ENCODE data around the gene OTC.

Gene OTC

GRCh38 chrX:38407126-38407525 is 54.7 kb downstream of the OTC start:
- Histone ChIP-seq H3K36me3 (ENCODE audit: control insufficient read depth, insufficient read depth, low read length, severe bottlenecking) (no peaks in the 10 kb centered on the region), H3K4me3 (ENCODE audit: low read length) (no peak overlapping the region), H3K9ac (ENCODE audit: low read length) (no peak overlapping the region), H3K27me3 (replicated peaks; ENCODE audit: control insufficient read depth, insufficient read depth, low read length) (peaks cover 14% of the 10 kb centered on the region), H3K9me3 (ENCODE audit: control insufficient read depth, low read length) (no peaks in the 10 kb centered on the region), H3K4me1 (ENCODE audit: control insufficient read depth, insufficient read depth, low read length) (no peaks in the 10 kb centered on the region)
- no peak for DNase-seq (ENCODE audit: low read depth)

GRCh38 chrX:38409289-38409688 is 56.9 kb downstream of the OTC start:
- DNase-seq (ENCODE audit: low read depth): no peak
- H3K4me1 ChIP-seq (ENCODE audit: control insufficient read depth, insufficient read depth, low read length): no peaks in the 10 kb centered on the region
- H3K36me3 ChIP-seq (ENCODE audit: control insufficient read depth, insufficient read depth, low read length, severe bottlenecking): no peaks in the 10 kb centered on the region
- H3K27me3 ChIP-seq (replicated peaks; ENCODE audit: control insufficient read depth, insufficient read depth, low read length): peaks cover 17% of the 10 kb centered on the region
- no peak overlapping the region for H3K4me3 ChIP-seq (ENCODE audit: low read length)
- H3K9me3 ChIP-seq (ENCODE audit: control insufficient read depth, low read length): no peaks in the 10 kb centered on the region
- H3K9ac ChIP-seq (ENCODE audit: low read length): no peak overlapping the region

DNA sequence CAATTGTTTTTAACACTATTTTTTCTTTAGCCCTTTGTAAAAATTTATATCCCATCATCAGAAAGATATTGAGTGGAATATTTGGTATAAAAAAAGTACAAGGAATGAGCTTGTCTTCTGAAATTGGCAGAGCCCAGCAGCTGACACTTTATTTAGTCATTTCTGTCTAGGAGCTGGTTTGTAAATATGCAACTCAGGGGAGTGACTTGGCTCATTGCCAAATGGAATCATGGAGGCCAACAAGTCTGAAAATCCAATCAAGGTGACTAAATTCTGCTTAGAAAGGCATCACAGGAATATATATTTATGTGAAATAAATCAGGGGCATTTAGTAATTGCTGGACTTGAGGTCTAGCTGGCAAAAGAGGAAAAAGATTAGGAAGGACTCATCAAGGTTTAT is 74.4 kb downstream of the OTC start:
- Histone ChIP-seq H3K27me3 (replicated peaks; ENCODE audit: control insufficient read depth, insufficient read depth, low read length) (peaks cover 31% of the 10 kb centered on the region), H3K36me3 (ENCODE audit: control insufficient read depth, insufficient read depth, low read length, severe bottlenecking) (no peaks in the 10 kb centered on the region), H3K4me3 (ENCODE audit: low read length) (no peak overlapping the region), H3K9ac (ENCODE audit: low read length) (no peak overlapping the region), H3K4me1 (ENCODE audit: control insufficient read depth, insufficient read depth, low read length) (no peaks in the 10 kb centered on the region), H3K9me3 (ENCODE audit: control insufficient read depth, low read length) (no peaks in the 10 kb centered on the region)
- DNase-seq (ENCODE audit: low read depth): no peak

GRCh38 chrX:38431525-38431924 is 79.1 kb downstream of the OTC start:
- Histone ChIP-seq H3K4me1 (ENCODE audit: control insufficient read depth, insufficient read depth, low read length) (no peaks in the 10 kb centered on the region), H3K4me3 (ENCODE audit: low read length) (no peak overlapping the region), H3K9me3 (ENCODE audit: control insufficient read depth, low read length) (peaks cover 4% of the 10 kb centered on the region), H3K36me3 (ENCODE audit: control insufficient read depth, insufficient read depth, low read length, severe bottlenecking) (no peaks in the 10 kb centered on the region), H3K9ac (ENCODE audit: low read length) (no peak overlapping the region), H3K27me3 (replicated peaks; ENCODE audit: control insufficient read depth, insufficient read depth, low read length) (peaks cover 40% of the 10 kb centered on the region)
- no peak for DNase-seq (ENCODE audit: low read depth)

DNA sequence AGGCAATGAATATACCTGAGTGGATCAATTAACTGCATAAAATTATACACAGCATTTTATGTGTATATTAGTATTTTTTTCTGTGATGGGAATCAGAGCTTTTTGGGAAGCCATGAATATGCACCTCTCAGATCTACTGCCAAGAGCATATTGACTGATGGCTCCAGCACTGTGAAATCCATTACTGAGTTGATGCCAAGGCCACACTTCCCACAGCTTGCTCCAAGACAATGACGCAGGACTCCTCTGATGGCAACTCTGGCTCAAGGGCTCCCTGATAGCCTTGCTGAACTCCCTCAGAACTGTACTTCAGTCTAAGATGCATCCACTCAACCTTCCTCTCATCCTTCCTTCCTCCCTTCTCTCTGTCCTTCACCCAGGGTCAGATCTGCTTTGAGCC is 82.7 kb downstream of the OTC start:
- no peaks in the 10 kb centered on the region for H3K36me3 ChIP-seq (ENCODE audit: control insufficient read depth, insufficient read depth, low read length, severe bottlenecking)
- H3K4me3 ChIP-seq (ENCODE audit: low read length): no peak overlapping the region
- DNase-seq (ENCODE audit: low read depth): no peak
- no peaks in the 10 kb centered on the region for H3K4me1 ChIP-seq (ENCODE audit: control insufficient read depth, insufficient read depth, low read length)
- H3K9me3 ChIP-seq (ENCODE audit: control insufficient read depth, low read length): peaks cover 4% of the 10 kb centered on the region
- peaks cover 47% of the 10 kb centered on the region for H3K27me3 ChIP-seq (replicated peaks; ENCODE audit: control insufficient read depth, insufficient read depth, low read length)
- no peak overlapping the region for H3K9ac ChIP-seq (ENCODE audit: low read length)

DNA sequence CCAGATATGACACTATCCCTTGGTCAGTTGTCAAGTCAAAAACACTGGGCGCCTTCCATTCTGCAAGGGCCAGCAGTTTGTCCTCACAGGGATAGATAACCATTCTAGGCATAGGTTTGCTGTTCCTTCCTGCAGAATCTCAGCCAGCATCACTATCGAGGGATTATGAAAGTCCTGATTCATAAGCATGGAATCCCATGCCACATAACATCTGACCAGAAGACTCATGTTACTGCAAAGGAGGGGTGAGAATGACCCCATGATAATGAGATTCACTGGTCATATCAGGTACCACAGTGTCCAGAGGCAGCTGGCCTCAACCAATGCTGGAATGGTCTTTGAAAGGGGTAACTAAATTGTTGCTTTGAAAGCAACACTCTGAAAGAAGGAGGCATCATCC is 84.7 kb downstream of the OTC start:
- peaks cover 28% of the 10 kb centered on the region for H3K27me3 ChIP-seq (replicated peaks; ENCODE audit: control insufficient read depth, insufficient read depth, low read length)
- no peaks in the 10 kb centered on the region for H3K36me3 ChIP-seq (ENCODE audit: control insufficient read depth, insufficient read depth, low read length, severe bottlenecking)
- H3K9ac ChIP-seq (ENCODE audit: low read length): no peak overlapping the region
- H3K4me3 ChIP-seq (ENCODE audit: low read length): no peak overlapping the region
- no peaks in the 10 kb centered on the region for H3K4me1 ChIP-seq (ENCODE audit: control insufficient read depth, insufficient read depth, low read length)
- H3K9me3 ChIP-seq (ENCODE audit: control insufficient read depth, low read length): peaks cover 4% of the 10 kb centered on the region
- no peak for DNase-seq (ENCODE audit: low read depth)

GRCh38 chrX:38438321-38438720 is 85.9 kb downstream of the OTC start:
- H3K9ac ChIP-seq (ENCODE audit: low read length): no peak overlapping the region
- peaks cover 4% of the 10 kb centered on the region for H3K9me3 ChIP-seq (ENCODE audit: control insufficient read depth, low read length)
- H3K36me3 ChIP-seq (ENCODE audit: control insufficient read depth, insufficient read depth, low read length, severe bottlenecking): no peaks in the 10 kb centered on the region
- H3K4me1 ChIP-seq (ENCODE audit: control insufficient read depth, insufficient read depth, low read length): no peaks in the 10 kb centered on the region
- H3K4me3 ChIP-seq (ENCODE audit: low read length): no peak overlapping the region
- H3K27me3 ChIP-seq (replicated peaks; ENCODE audit: control insufficient read depth, insufficient read depth, low read length): peaks cover 28% of the 10 kb centered on the region
- DNase-seq (ENCODE audit: low read depth): no peak

DNA sequence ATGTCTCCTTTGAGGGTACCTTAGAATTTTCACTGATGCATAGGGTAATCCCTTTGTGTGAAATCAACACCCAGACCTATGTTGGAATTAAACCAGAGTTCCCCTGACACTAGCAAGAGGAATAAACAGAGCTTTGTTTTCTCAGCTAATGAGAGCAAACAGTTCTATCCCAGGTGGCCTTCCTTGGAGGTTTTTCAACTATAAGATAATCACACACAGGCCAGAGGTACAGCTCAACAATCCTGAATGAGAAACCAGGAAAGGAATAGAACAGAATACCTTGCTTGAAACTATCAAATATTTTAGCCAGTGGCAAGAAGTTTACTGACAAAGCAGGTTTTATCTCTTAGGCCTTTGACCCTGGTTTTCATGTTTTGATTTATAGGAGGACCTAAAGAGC is 100.2 kb downstream of the OTC start:
- Histone ChIP-seq H3K27me3 (replicated peaks; ENCODE audit: control insufficient read depth, insufficient read depth, low read length) (peaks cover 24% of the 10 kb centered on the region), H3K9ac (ENCODE audit: low read length) (no peak overlapping the region), H3K36me3 (ENCODE audit: control insufficient read depth, insufficient read depth, low read length, severe bottlenecking) (no peaks in the 10 kb centered on the region), H3K9me3 (ENCODE audit: control insufficient read depth, low read length) (peaks cover 20% of the 10 kb centered on the region), H3K4me1 (ENCODE audit: control insufficient read depth, insufficient read depth, low read length) (no peaks in the 10 kb centered on the region), H3K4me3 (ENCODE audit: low read length) (no peak overlapping the region)
- no peak for DNase-seq (ENCODE audit: low read depth)

DNA sequence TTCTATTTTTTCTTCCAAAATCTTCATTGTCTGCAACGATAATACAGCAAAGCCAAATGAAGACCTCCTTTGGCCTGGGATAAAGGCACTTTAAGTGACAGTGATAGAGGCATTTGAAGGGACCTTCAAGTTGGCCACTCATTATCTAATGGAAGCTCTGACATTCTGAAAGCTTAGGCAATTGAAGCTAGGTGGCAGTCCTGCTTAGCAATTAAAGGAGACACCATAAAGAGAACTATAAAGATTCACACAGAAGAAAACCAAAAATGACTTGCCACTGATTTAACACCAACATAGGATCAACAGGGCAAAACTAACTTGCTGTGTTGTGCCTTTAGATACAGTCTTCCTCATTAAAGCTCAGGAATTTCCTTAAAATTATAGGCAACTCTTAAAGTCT is 105.7 kb downstream of the OTC start:
- H3K27me3 ChIP-seq (replicated peaks; ENCODE audit: control insufficient read depth, insufficient read depth, low read length): peaks cover 2% of the 10 kb centered on the region
- H3K9me3 ChIP-seq (ENCODE audit: control insufficient read depth, low read length): peaks cover 19% of the 10 kb centered on the region
- H3K4me1 ChIP-seq (ENCODE audit: control insufficient read depth, insufficient read depth, low read length): no peaks in the 10 kb centered on the region
- H3K36me3 ChIP-seq (ENCODE audit: control insufficient read depth, insufficient read depth, low read length, severe bottlenecking): no peaks in the 10 kb centered on the region
- no peak overlapping the region for H3K9ac ChIP-seq (ENCODE audit: low read length)
- no peak overlapping the region for H3K4me3 ChIP-seq (ENCODE audit: low read length)
- no peak for DNase-seq (ENCODE audit: low read depth)

- Histone ChIP-seq H3K4me1 (ENCODE audit: control insufficient read depth, insufficient read depth, low read length) (no peaks in the 10 kb centered on the region), H3K36me3 (ENCODE audit: control insufficient read depth, insufficient read depth, low read length, severe bottlenecking) (no peaks in the 10 kb centered on the region)
- DNase-seq (ENCODE audit: low read depth): no peak
These were observed 109.9 kb downstream of the OTC start for GRCh38 chrX:38462257-38462656.

GRCh38 chrX:38465686-38466085 is 113.3 kb downstream of the OTC start:
- H3K4me3 ChIP-seq (ENCODE audit: low read length): no peak overlapping the region

More at GRCh38 chrX:38462257-38462656, 109.9 kb downstream of the OTC start:
- peaks cover 6% of the 10 kb centered on the region for H3K9me3 ChIP-seq (ENCODE audit: control insufficient read depth, low read length)
- H3K27me3 ChIP-seq (replicated peaks; ENCODE audit: control insufficient read depth, insufficient read depth, low read length): peaks cover 4% of the 10 kb centered on the region
- no peak overlapping the region for H3K4me3 ChIP-seq (ENCODE audit: low read length)
- no peak overlapping the region for H3K9ac ChIP-seq (ENCODE audit: low read length)

DNA sequence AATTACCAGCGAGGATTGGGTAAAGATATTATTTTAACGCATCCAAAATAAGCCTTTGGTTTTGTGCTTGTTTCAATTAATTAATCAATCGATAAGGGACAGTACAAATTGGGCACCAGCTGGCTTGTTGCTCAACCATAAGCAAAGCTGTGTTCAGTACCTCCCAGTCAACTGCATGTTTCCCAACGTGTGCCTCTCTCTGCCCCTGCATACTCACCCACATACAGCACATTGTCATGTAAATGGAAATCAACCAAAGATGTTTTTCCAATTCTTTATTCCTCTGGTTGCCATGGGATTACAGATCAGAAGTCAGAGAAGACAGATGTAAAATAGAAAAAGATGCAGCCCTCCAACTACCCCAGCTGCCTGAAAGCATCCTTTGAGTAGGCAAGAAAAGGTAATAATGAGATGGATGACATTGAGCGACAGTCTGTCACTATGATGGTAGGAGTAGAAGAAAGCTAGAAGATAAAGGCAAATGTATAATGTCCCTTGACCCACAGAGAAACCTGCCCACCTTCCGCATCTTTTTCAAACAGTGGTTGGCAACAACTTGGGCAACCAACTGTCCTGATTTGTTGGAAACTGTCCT is 116.3 kb downstream of the OTC start:
- Histone ChIP-seq H3K9ac (ENCODE audit: low read length) (no peak overlapping the region), H3K4me3 (ENCODE audit: low read length) (no peak overlapping the region), H3K4me1 (ENCODE audit: control insufficient read depth, insufficient read depth, low read length) (no peaks in the 10 kb centered on the region), H3K9me3 (ENCODE audit: control insufficient read depth, low read length) (peaks cover 14% of the 10 kb centered on the region), H3K27me3 (replicated peaks; ENCODE audit: control insufficient read depth, insufficient read depth, low read length) (peaks cover 10% of the 10 kb centered on the region), H3K36me3 (ENCODE audit: control insufficient read depth, insufficient read depth, low read length, severe bottlenecking) (no peaks in the 10 kb centered on the region)
- no peak for DNase-seq (ENCODE audit: low read depth)

More at GRCh38 chrX:38465686-38466085, 113.3 kb downstream of the OTC start:
- Histone ChIP-seq H3K4me1 (ENCODE audit: control insufficient read depth, insufficient read depth, low read length) (no peaks in the 10 kb centered on the region), H3K36me3 (ENCODE audit: control insufficient read depth, insufficient read depth, low read length, severe bottlenecking) (no peaks in the 10 kb centered on the region), H3K9ac (ENCODE audit: low read length) (no peak overlapping the region), H3K9me3 (ENCODE audit: control insufficient read depth, low read length) (peaks cover 20% of the 10 kb centered on the region), H3K27me3 (replicated peaks; ENCODE audit: control insufficient read depth, insufficient read depth, low read length) (peaks cover 10% of the 10 kb centered on the region)
- DNase-seq (ENCODE audit: low read depth): no peak

Measured in adipocyte (in vitro differentiated cells).